Measurements from ENCODE around the gene KCNMA1.

The KCNMA1 gene

DNA sequence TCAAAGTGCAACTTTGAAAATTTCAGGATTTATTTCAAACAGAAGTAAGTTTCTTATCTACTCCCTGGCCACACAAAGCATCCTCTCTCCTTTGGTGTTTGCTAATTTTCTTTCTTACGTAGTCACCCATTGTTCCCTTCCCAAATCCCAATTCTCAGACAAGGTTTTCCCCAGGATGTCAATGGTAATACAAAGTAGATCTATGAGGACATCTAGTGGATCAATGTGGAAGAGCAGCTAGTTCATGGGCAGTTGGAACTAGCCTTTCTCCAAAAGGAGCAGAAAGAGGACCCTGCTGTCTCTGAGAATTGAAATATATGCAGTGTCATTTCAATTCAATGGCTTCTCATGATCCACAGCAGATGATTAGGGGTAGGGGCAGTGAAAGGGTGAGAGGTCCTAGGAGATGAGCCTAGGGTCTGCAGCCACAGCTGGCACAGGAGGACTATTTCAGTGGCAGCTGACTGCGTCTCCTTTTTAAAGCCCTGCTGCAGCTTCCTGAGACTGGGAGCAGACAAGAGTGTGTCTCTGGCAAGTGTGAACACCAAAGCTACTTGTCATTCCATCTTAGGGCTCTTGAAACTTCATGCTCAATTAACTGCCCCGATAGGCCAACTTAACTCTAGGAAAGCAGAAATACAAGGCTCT is 632.6 kb downstream of the KCNMA1 start:
- H3K9me3 ChIP-seq (ENCODE audit: control insufficient read depth in 2 of 2, low read length in 2 of 2): no peaks in the 10 kb centered on the region
- H3K36me3 ChIP-seq (ENCODE audit: control insufficient read depth in 2 of 2, insufficient read depth in 2 of 2, low read length in 2 of 2): no peaks in the 10 kb centered on the region
- no peak overlapping the region for H3K27ac ChIP-seq (ENCODE audit: low read depth in 2 of 2, low read length in 2 of 2)
- no peak overlapping the region for H3K9ac ChIP-seq (ENCODE audit: low read depth in 1 of 2, low read length in 2 of 2)
- no peaks in the 10 kb centered on the region for H3K27me3 ChIP-seq (ENCODE audit: control insufficient read depth in 2 of 2, insufficient read depth in 2 of 2, low read length in 2 of 2)
- no peak overlapping the region for H3K4me3 ChIP-seq (ENCODE audit: low read length in 2 of 2)
- H3K4me1 ChIP-seq (ENCODE audit: control insufficient read depth in 2 of 2, insufficient read depth in 2 of 2, low read length in 2 of 2): no peaks in the 10 kb centered on the region

DNA sequence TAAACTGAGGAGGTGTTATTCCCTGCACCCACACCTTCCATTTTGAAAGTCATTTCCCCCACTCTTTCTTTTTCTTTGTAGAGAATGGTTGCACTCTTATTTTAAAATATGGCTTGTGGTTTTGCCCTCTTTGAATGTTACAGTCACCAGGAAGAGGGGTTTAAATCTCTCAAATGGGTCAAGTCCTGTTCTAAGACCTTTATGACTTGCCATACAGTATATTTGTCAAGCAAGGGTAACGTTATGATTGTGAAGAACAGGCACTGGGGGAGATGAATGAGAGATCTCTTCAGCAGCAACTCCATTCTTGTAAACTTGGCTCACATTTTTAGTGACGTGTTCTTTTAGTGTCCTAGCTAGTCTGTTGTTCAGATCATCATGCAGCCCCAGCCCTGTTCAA is 634.7 kb downstream of the KCNMA1 start:
- no peak overlapping the region for H3K27ac ChIP-seq (ENCODE audit: low read depth in 2 of 2, low read length in 2 of 2)

DNA sequence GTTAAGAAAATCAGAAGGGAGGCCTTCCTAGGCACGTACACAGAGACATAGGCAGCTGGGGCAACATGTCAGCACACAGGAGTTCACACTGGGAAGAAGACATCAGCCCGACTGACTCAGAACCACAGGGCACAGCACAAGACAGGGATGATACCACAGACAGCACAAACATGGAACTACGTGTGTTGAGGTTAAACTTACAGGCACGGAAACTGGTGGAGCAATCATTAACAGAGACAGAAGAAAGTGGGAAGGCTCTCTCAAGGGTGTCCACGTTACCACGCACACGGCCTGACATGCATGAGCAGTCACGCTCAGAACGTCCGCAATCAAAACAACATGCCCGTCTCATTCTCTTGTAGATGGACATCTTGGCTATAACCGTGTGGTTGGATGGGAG is 636.4 kb downstream of the KCNMA1 start:
- Histone ChIP-seq H3K36me3 (ENCODE audit: control insufficient read depth in 2 of 2, insufficient read depth in 2 of 2, low read length in 2 of 2) (no peaks in the 10 kb centered on the region), H3K9me3 (ENCODE audit: control insufficient read depth in 2 of 2, low read length in 2 of 2) (no peaks in the 10 kb centered on the region), H3K4me1 (ENCODE audit: control insufficient read depth in 2 of 2, insufficient read depth in 2 of 2, low read length in 2 of 2) (no peaks in the 10 kb centered on the region), H3K9ac (ENCODE audit: low read depth in 1 of 2, low read length in 2 of 2) (no peak overlapping the region), H3K4me3 (ENCODE audit: low read length in 2 of 2) (no peak overlapping the region), H3K27ac (ENCODE audit: low read depth in 2 of 2, low read length in 2 of 2) (no peak overlapping the region), H3K27me3 (ENCODE audit: control insufficient read depth in 2 of 2, insufficient read depth in 2 of 2, low read length in 2 of 2) (no peaks in the 10 kb centered on the region)

More for the DNA sequence above, 634.7 kb downstream of the KCNMA1 start:
- Histone ChIP-seq H3K4me3 (ENCODE audit: low read length in 2 of 2) (no peak overlapping the region), H3K9ac (ENCODE audit: low read depth in 1 of 2, low read length in 2 of 2) (no peak overlapping the region), H3K4me1 (ENCODE audit: control insufficient read depth in 2 of 2, insufficient read depth in 2 of 2, low read length in 2 of 2) (no peaks in the 10 kb centered on the region), H3K9me3 (ENCODE audit: control insufficient read depth in 2 of 2, low read length in 2 of 2) (no peaks in the 10 kb centered on the region), H3K27me3 (ENCODE audit: control insufficient read depth in 2 of 2, insufficient read depth in 2 of 2, low read length in 2 of 2) (no peaks in the 10 kb centered on the region), H3K36me3 (ENCODE audit: control insufficient read depth in 2 of 2, insufficient read depth in 2 of 2, low read length in 2 of 2) (no peaks in the 10 kb centered on the region)

DNA sequence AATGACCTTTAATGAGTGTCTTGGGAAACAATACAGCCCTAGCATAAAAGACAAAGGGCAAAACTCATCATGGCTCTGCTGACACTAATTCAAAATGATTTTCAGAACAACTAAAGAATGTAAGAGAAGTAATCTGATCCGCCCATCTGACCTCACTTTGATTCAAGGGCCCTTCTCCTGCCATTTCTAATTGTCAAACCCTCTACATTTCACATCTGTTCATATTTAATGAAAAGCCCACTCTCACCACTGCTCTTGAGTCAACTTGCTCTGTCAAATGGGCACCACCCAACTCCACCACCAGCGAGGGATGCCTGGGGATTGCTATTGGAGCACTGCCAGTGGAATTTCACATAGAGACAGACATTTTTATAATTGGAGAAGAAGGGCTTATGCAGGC is 639.2 kb downstream of the KCNMA1 start:
- Histone ChIP-seq H3K9ac (ENCODE audit: low read depth in 1 of 2, low read length in 2 of 2) (no peak overlapping the region), H3K27ac (ENCODE audit: low read depth in 2 of 2, low read length in 2 of 2) (no peak overlapping the region), H3K36me3 (ENCODE audit: control insufficient read depth in 2 of 2, insufficient read depth in 2 of 2, low read length in 2 of 2) (no peaks in the 10 kb centered on the region), H3K4me1 (ENCODE audit: control insufficient read depth in 2 of 2, insufficient read depth in 2 of 2, low read length in 2 of 2) (no peaks in the 10 kb centered on the region), H3K27me3 (ENCODE audit: control insufficient read depth in 2 of 2, insufficient read depth in 2 of 2, low read length in 2 of 2) (no peaks in the 10 kb centered on the region), H3K4me3 (ENCODE audit: low read length in 2 of 2) (no peak overlapping the region), H3K9me3 (ENCODE audit: control insufficient read depth in 2 of 2, low read length in 2 of 2) (no peaks in the 10 kb centered on the region)

DNA sequence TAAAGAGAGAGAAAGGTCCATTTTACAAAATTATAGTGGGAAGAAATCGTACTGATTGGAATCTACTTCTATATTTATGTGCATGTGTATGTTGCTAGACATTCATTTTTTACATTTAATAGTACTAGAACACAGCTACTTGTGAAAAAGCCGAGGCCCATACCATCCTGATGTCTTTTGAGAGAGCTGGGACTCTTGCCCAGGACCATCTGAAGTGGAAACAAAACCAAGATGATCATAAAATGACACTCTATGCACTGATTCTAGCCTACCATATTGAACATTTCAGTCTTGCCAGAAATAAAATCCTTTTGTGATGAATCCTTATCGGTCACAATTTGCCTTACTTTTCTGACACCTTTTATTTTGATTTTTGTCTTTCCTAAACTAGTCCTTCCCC is 640.0 kb downstream of the KCNMA1 start:
- no peak overlapping the region for H3K27ac ChIP-seq (ENCODE audit: low read depth in 2 of 2, low read length in 2 of 2)
- no peaks in the 10 kb centered on the region for H3K9me3 ChIP-seq (ENCODE audit: control insufficient read depth in 2 of 2, low read length in 2 of 2)
- no peaks in the 10 kb centered on the region for H3K4me1 ChIP-seq (ENCODE audit: control insufficient read depth in 2 of 2, insufficient read depth in 2 of 2, low read length in 2 of 2)

DNA sequence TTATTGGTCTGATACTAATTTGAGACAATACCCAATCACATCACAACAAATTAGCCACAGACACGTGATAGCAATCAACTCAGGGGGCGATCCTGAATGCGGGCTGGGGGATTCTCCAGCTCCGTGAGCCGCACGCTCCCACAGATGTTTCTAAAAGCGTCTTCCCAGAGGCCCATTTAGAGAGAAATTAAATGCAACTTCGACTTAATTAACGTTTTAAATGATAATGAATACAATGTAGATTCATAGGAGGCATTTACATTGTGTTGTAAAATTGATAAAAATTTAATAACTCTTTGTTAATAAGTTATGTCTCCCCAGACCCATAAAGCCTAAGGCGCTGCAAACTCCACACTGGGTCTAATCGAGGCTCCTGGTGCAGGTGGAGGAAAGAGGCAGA is 642.6 kb downstream of the KCNMA1 start:
- H3K27me3 ChIP-seq (ENCODE audit: control insufficient read depth in 2 of 2, insufficient read depth in 2 of 2, low read length in 2 of 2): no peaks in the 10 kb centered on the region
- no peak overlapping the region for H3K4me3 ChIP-seq (ENCODE audit: low read length in 2 of 2)
- H3K9me3 ChIP-seq (ENCODE audit: control insufficient read depth in 2 of 2, low read length in 2 of 2): no peaks in the 10 kb centered on the region
- H3K27ac ChIP-seq (ENCODE audit: low read depth in 2 of 2, low read length in 2 of 2): no peak overlapping the region
- no peaks in the 10 kb centered on the region for H3K36me3 ChIP-seq (ENCODE audit: control insufficient read depth in 2 of 2, insufficient read depth in 2 of 2, low read length in 2 of 2)
- H3K4me1 ChIP-seq (ENCODE audit: control insufficient read depth in 2 of 2, insufficient read depth in 2 of 2, low read length in 2 of 2): no peaks in the 10 kb centered on the region
- no peak overlapping the region for H3K9ac ChIP-seq (ENCODE audit: low read depth in 1 of 2, low read length in 2 of 2)

More for the DNA sequence above, 640.0 kb downstream of the KCNMA1 start:
- H3K9ac ChIP-seq (ENCODE audit: low read depth in 1 of 2, low read length in 2 of 2): no peak overlapping the region
- no peaks in the 10 kb centered on the region for H3K36me3 ChIP-seq (ENCODE audit: control insufficient read depth in 2 of 2, insufficient read depth in 2 of 2, low read length in 2 of 2)
- no peaks in the 10 kb centered on the region for H3K27me3 ChIP-seq (ENCODE audit: control insufficient read depth in 2 of 2, insufficient read depth in 2 of 2, low read length in 2 of 2)
- no peak overlapping the region for H3K4me3 ChIP-seq (ENCODE audit: low read length in 2 of 2)

DNA sequence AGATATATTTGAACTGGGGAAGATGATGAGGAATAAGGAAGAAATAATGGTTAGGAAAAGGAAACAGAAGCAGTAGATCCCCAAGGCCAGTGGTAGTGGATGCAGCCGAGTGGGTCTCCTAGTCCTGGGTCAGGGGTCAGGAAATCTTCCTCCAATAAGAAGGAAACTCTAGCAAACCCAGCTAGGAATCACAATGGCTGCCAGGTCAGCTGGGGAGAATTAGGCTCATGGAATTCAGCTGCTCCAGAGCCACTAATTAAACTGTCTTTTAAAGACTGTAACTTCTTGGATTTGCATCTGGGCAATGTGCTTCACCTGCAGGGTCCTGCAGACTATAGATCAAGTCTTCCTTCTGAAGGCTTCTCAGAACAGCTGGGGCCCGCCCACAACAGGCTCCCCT is 644.4 kb downstream of the KCNMA1 start:
- Histone ChIP-seq H3K9me3 (ENCODE audit: control insufficient read depth in 2 of 2, low read length in 2 of 2) (no peaks in the 10 kb centered on the region), H3K36me3 (ENCODE audit: control insufficient read depth in 2 of 2, insufficient read depth in 2 of 2, low read length in 2 of 2) (no peaks in the 10 kb centered on the region), H3K9ac (ENCODE audit: low read depth in 1 of 2, low read length in 2 of 2) (no peak overlapping the region), H3K4me1 (ENCODE audit: control insufficient read depth in 2 of 2, insufficient read depth in 2 of 2, low read length in 2 of 2) (no peaks in the 10 kb centered on the region), H3K27ac (ENCODE audit: low read depth in 2 of 2, low read length in 2 of 2) (no peak overlapping the region), H3K4me3 (ENCODE audit: low read length in 2 of 2) (no peak overlapping the region), H3K27me3 (ENCODE audit: control insufficient read depth in 2 of 2, insufficient read depth in 2 of 2, low read length in 2 of 2) (no peaks in the 10 kb centered on the region)

DNA sequence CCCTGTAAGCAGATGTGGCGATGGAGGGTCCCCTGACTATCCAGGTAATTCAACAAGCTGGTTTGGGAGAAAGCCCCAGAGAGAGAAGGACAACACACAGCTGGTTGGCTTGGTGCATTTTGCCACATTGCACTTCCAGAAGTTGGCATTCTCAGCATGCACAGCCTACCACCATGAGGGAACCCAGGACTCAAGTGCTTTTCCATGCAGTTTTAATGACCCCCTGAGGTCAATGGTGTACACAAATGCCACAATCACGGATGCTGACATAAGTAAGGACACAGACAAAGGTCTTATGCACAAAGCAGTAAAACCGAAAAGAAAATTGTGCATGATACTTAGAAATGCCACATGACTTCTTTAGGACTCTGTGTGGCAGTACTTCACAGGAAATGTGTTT is 645.1 kb downstream of the KCNMA1 start:
- H3K27me3 ChIP-seq (ENCODE audit: control insufficient read depth in 2 of 2, insufficient read depth in 2 of 2, low read length in 2 of 2): no peaks in the 10 kb centered on the region
- no peak overlapping the region for H3K4me3 ChIP-seq (ENCODE audit: low read length in 2 of 2)
- H3K9me3 ChIP-seq (ENCODE audit: control insufficient read depth in 2 of 2, low read length in 2 of 2): no peaks in the 10 kb centered on the region
- H3K4me1 ChIP-seq (ENCODE audit: control insufficient read depth in 2 of 2, insufficient read depth in 2 of 2, low read length in 2 of 2): no peaks in the 10 kb centered on the region
- H3K27ac ChIP-seq (ENCODE audit: low read depth in 2 of 2, low read length in 2 of 2): no peak overlapping the region
- no peak overlapping the region for H3K9ac ChIP-seq (ENCODE audit: low read depth in 1 of 2, low read length in 2 of 2)
- no peaks in the 10 kb centered on the region for H3K36me3 ChIP-seq (ENCODE audit: control insufficient read depth in 2 of 2, insufficient read depth in 2 of 2, low read length in 2 of 2)

DNA sequence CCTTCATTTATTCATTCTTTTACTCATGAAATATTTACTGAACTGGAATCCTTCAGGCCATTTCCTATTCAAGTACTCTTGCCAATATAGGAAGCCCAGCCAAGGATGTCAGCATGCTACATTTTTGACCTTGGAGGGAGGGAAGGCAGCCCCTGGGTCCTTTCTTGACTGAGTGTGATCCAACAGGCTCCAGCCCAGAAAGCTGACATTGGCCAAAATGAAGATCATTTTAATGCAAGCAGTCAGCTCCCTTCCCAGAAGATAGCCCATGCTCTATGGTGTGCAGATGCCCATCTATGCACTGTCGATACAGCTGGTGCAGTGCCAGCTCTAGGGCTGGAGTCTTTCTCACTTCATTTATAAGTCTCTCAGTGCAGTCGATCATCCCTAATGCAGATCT is 646.0 kb downstream of the KCNMA1 start:
- H3K36me3 ChIP-seq (ENCODE audit: control insufficient read depth in 2 of 2, insufficient read depth in 2 of 2, low read length in 2 of 2): no peaks in the 10 kb centered on the region
- H3K9ac ChIP-seq (ENCODE audit: low read depth in 1 of 2, low read length in 2 of 2): no peak overlapping the region
- no peaks in the 10 kb centered on the region for H3K27me3 ChIP-seq (ENCODE audit: control insufficient read depth in 2 of 2, insufficient read depth in 2 of 2, low read length in 2 of 2)
- no peaks in the 10 kb centered on the region for H3K9me3 ChIP-seq (ENCODE audit: control insufficient read depth in 2 of 2, low read length in 2 of 2)
- no peak overlapping the region for H3K4me3 ChIP-seq (ENCODE audit: low read length in 2 of 2)
- H3K4me1 ChIP-seq (ENCODE audit: control insufficient read depth in 2 of 2, insufficient read depth in 2 of 2, low read length in 2 of 2): no peaks in the 10 kb centered on the region
- H3K27ac ChIP-seq (ENCODE audit: low read depth in 2 of 2, low read length in 2 of 2): no peak overlapping the region

DNA sequence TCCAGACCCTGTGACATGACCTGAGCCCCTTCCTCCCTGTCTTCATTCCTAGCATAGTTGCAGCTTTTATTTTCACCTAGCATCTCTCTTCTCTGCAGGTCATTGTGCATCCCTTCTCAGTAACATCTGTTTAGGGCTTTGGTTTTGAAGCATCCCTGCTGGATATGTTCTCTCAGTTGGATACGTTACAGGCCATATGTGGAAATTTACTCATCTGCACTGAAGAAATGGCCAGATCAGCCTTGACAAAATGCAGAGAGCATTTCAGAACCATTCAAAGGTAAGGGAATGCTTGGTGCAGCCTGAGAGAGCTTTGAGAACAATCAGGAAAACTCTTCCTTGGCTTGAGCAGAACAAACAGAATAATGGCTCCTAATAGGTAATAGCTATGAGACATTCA is 647.0 kb downstream of the KCNMA1 start:
- H3K36me3 ChIP-seq (ENCODE audit: control insufficient read depth in 2 of 2, insufficient read depth in 2 of 2, low read length in 2 of 2): no peaks in the 10 kb centered on the region
- H3K9me3 ChIP-seq (ENCODE audit: control insufficient read depth in 2 of 2, low read length in 2 of 2): no peaks in the 10 kb centered on the region
- no peaks in the 10 kb centered on the region for H3K4me1 ChIP-seq (ENCODE audit: control insufficient read depth in 2 of 2, insufficient read depth in 2 of 2, low read length in 2 of 2)
- H3K27ac ChIP-seq (ENCODE audit: low read depth in 2 of 2, low read length in 2 of 2): no peak overlapping the region
- no peak overlapping the region for H3K9ac ChIP-seq (ENCODE audit: low read depth in 1 of 2, low read length in 2 of 2)
- no peak overlapping the region for H3K4me3 ChIP-seq (ENCODE audit: low read length in 2 of 2)
- H3K27me3 ChIP-seq (ENCODE audit: control insufficient read depth in 2 of 2, insufficient read depth in 2 of 2, low read length in 2 of 2): no peaks in the 10 kb centered on the region
